Measurements from ENCODE around the gene CPLANE2.

CPLANE2 gene

GRCh38 chr1:16254263-16254928, 17.4 kb upstream of the CPLANE2 start:
- Histone ChIP-seq H3K27ac (replicated peaks) (no peak overlapping the region), H3K4me3 (replicated peaks; ENCODE audit: insufficient read depth, low read length) (no peak overlapping the region), H3K27me3 (ENCODE audit: insufficient read depth, poor library complexity, severe bottlenecking) (no peaks in the 10 kb centered on the region)
- no peak for DNase-seq (ENCODE audit: low read depth in 1 of 2, low spot score in 1 of 2)
- TF ChIP-seq SPI1 (IDR thresholded peaks at IDR 0.05; ENCODE audit: borderline replicate concordance, low read depth) (no peak), CTCF (IDR thresholded peaks at IDR 0.05; ENCODE audit: insufficient read depth, low read length) (no peak)

GRCh38 chr1:16253332-16253922, 16.4 kb upstream of the CPLANE2 start:
- TF ChIP-seq SPI1 (IDR thresholded peaks at IDR 0.05; ENCODE audit: borderline replicate concordance, low read depth) (no peak), POLR2AphosphoS5 (IDR thresholded peaks at IDR 0.05; ENCODE audit: low read depth) (no peak), GABPA (IDR thresholded peaks at IDR 0.05; ENCODE audit: low read depth) (no peak), CTCF (IDR thresholded peaks at IDR 0.05; ENCODE audit: insufficient read depth, low read length) (no peak), REST (IDR thresholded peaks at IDR 0.05; ENCODE audit: insufficient replicate concordance, low read depth) (no peak)
- Histone ChIP-seq H3K4me3 (replicated peaks; ENCODE audit: insufficient read depth, low read length) (no peak overlapping the region), H3K27me3 (ENCODE audit: insufficient read depth, poor library complexity, severe bottlenecking) (no peaks in the 10 kb centered on the region), H3K27ac (replicated peaks) (no peak overlapping the region)
- no peak for DNase-seq (ENCODE audit: low read depth in 1 of 2, low spot score in 1 of 2)

- TF ChIP-seq GABPA (IDR thresholded peaks at IDR 0.05; ENCODE audit: low read depth) (no peak), CTCF (IDR thresholded peaks at IDR 0.05; ENCODE audit: insufficient read depth, low read length) (no peak), SPI1 (IDR thresholded peaks at IDR 0.05; ENCODE audit: borderline replicate concordance, low read depth) (no peak), REST (IDR thresholded peaks at IDR 0.05; ENCODE audit: insufficient replicate concordance, low read depth) (no peak), POLR2AphosphoS5 (IDR thresholded peaks at IDR 0.05; ENCODE audit: low read depth) (no peak)
- no peak for DNase-seq (ENCODE audit: low read depth in 1 of 2, low spot score in 1 of 2)
- Histone ChIP-seq H3K27me3 (ENCODE audit: insufficient read depth, poor library complexity, severe bottlenecking) (no peaks in the 10 kb centered on the region), H3K4me3 (replicated peaks; ENCODE audit: insufficient read depth, low read length) (no peak overlapping the region), H3K27ac (replicated peaks) (no peak overlapping the region)
These were observed 15.9 kb upstream of the CPLANE2 start for GRCh38 chr1:16252912-16253311.
